Measurements from ENCODE around the gene SLC26A8.
"Not testable (repeated sequence)": the region's sequence is repeated elsewhere in the genome, so short reads cannot be mapped to it uniquely, and the experiment has no call there.

Gene SLC26A8

GRCh38 chr6:35945650-35946025 is 78.8 kb downstream of the SLC26A8 start:
- no peak for DNase-seq (ENCODE audit: low read depth)

- no peak for DNase-seq (ENCODE audit: low read depth)
Observed at GRCh38 chr6:35943390-35943789, 81.1 kb downstream of the SLC26A8 start.

- no peak for DNase-seq (ENCODE audit: low read depth)
Observed at GRCh38 chr6:35942355-35942754, 82.1 kb downstream of the SLC26A8 start.

GRCh38 chr6:35941170-35941569 is 83.3 kb downstream of the SLC26A8 start:
- DNase-seq (ENCODE audit: low read depth): not testable (repeated sequence)

- not testable (repeated sequence) for DNase-seq (ENCODE audit: low read depth)
Observed at GRCh38 chr6:35940014-35940413, 84.4 kb downstream of the SLC26A8 start.

GRCh38 chr6:35939259-35939658 is 85.2 kb downstream of the SLC26A8 start:
- DNase-seq (ENCODE audit: low read depth): not testable (repeated sequence)

- no peak for DNase-seq (ENCODE audit: low read depth)
Observed at GRCh38 chr6:35936681-35937359, 87.6 kb downstream of the SLC26A8 start.

GRCh38 chr6:35935469-35935868 is 89.0 kb downstream of the SLC26A8 start:
- no peak for DNase-seq (ENCODE audit: low read depth)

GRCh38 chr6:35933844-35934243 is 90.6 kb downstream of the SLC26A8 start:
- DNase-seq (ENCODE audit: low read depth): no peak

- DNase-seq (ENCODE audit: low read depth): not testable (repeated sequence)
Observed at GRCh38 chr6:35931873-35932272, 92.6 kb downstream of the SLC26A8 start.

GRCh38 chr6:35931120-35931561 is 93.3 kb downstream of the SLC26A8 start:
- DNase-seq (ENCODE audit: low read depth): no peak

GRCh38 chr6:35929601-35930000 is 94.8 kb downstream of the SLC26A8 start:
- DNase-seq (ENCODE audit: low read depth): no peak

- DNase-seq (ENCODE audit: low read depth): no peak
Observed at GRCh38 chr6:35926509-35927215, 97.8 kb downstream of the SLC26A8 start.

GRCh38 chr6:35925961-35926360 is 98.5 kb downstream of the SLC26A8 start:
- DNase-seq (ENCODE audit: low read depth): no peak

- no peak for DNase-seq (ENCODE audit: low read depth)
Observed at GRCh38 chr6:35924146-35924545, 100.3 kb downstream of the SLC26A8 start.

- no peak for DNase-seq (ENCODE audit: low read depth)
Observed at GRCh38 chr6:35922139-35922554, 102.3 kb downstream of the SLC26A8 start.

GRCh38 chr6:35920793-35921732 is 103.4 kb downstream of the SLC26A8 start, which contains the start of gene SRPK1:
SRPK1 (minus strand) TSS chr6:35921098; CDS start chr6:35921056, 42 bp downstream.
- DNase-seq (ENCODE audit: low read depth): peak; percentile 68

- peak; percentile 15 for DNase-seq (ENCODE audit: low read depth)
Observed at GRCh38 chr6:35919827-35920751, 104.4 kb downstream of the SLC26A8 start.

GRCh38 chr6:35919085-35919826 is 105.2 kb downstream of the SLC26A8 start:
- DNase-seq (ENCODE audit: low read depth): no peak

GRCh38 chr6:35916893-35917292 is 107.5 kb downstream of the SLC26A8 start:
- not testable (repeated sequence) for DNase-seq (ENCODE audit: low read depth)

All from T follicular helper cell (primary cell).